HG03460 (cell line): ENCODE data around the gene MDK.

Source experiments
- ATAC-seq: cut with Tn5 transposase; IDR thresholded peaks from one replicate; pipeline ENCODE4 v1.9.1; 2021; ENCODE audit not compliant: unreplicated experiment

Gene MDK

DNA sequence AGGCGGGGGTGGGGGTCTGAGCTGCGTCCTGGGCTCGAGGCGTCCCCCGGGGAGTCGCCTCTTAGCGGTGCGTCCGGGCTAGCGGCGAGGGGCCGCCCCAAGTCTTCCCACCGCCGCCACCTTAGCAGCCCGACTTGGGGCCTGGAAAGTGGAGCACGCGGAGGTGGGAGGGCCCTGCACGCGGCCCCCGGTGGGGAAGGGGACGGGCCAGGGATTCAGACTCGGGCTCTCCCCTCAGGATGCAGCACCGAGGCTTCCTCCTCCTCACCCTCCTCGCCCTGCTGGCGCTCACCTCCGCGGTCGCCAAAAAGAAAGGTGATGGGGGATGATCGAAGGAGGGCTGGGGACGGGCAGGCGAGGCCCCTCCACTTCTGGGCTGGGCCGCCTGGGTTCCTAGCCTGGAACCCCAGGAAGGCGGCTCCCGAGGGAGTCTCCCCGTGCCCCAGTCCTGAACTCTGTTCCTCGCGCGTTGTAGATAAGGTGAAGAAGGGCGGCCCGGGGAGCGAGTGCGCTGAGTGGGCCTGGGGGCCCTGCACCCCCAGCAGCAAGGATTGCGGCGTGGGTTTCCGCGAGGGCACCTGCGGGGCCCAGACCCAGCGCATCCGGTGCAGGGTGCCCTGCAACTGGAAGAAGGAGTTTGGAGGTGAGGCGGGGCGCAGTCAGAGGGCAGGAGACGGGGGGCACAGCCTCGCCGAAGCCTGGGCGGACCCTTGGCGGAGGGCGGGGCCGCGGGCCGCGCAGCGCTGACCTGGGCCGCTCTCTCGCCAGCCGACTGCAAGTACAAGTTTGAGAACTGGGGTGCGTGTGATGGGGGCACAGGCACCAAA is 563 bp downstream of the MDK start:
- no peak for ATAC-seq

- ATAC-seq: no peak
These were observed 1.4 kb downstream of the MDK start for GRCh38 chr11:46382646-46383403.

DNA sequence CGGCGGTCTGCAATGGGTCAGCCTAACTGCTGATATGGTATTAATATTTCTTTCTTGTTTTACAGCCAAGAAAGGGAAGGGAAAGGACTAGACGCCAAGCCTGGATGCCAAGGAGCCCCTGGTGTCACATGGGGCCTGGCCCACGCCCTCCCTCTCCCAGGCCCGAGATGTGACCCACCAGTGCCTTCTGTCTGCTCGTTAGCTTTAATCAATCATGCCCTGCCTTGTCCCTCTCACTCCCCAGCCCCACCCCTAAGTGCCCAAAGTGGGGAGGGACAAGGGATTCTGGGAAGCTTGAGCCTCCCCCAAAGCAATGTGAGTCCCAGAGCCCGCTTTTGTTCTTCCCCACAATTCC is 1.9 kb downstream of the MDK start:
- no peak for ATAC-seq

DNA sequence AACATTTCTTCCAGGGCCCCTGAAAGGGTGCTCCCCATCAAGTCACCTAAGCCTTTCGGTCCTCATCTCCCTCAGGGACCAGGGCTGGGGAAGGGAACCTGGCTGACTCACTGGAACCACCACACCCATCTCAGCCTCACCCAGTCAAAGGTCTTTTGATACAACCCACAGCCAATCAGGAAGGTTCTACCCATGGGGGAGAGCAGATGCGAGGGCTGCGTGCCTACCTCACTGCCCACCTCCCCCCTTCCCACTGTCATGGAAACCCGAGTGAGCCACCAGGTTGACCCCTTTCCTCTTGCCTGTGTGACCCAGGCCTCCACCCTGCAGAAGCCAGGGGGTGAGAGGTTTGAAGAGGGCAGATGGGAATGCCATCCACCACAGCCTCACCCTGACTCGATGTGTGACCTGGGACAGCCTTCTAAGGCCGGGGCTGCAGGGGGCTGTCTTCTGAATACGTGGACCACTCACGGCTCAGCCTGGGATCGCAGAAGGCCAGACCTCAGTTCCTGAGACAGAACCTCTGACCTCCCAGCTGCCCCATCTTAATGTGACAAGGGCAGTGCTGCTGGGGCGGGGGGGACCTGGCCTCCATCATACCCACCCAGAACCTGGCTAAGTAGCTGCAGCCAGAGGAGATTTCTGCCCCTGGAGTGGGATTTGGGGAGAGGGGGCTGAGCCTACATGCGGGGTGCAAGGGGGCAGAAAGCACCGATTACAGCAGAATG is 2.7 kb downstream of the MDK start:
- ATAC-seq: no peak

DNA sequence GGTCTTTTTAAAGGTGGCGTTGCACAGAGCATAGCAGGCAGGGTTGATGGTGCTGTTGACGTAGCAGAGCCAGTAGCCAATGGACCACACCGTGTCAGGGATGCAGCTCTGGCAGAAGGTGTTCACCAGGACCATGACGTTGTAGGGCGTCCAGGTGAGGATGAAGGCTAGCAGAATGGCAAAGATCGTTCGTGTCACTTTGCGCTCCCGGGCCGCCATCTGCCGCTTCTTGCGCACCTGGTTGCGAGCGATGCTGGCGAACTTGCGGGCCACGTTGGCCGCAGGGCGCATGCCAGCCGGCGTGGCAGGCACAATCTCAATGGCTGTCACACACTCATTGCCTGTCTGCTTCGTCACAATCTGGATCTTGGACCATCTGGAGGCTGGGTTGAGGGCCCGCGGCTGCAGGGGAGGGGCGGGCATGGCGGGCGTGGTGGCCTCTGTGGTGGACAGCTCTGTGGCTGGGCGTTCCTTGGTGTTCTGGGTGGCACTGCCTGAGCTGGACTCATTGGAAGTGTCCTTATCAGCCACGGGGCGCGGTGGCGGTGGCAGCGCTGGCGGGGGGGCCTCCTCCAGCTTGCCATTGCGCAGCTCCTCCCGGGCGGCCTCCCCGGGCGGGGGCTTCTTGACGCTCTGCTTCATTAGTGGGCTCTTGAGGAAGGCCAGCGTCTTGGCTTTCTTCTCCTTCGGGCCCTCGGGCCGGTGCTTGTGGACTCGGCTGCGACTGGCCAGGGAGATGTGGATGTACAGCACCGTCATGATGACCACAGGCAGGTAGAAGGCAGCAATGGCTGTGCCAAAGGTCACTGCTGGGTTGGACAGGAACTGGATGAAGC is 3.9 kb downstream of the MDK start:
- ATAC-seq: no peak

- ATAC-seq: no peak
These were observed 4.6 kb downstream of the MDK start for GRCh38 chr11:46386005-46386578.

GRCh38 chr11:46386674-46387073 is 5.2 kb downstream of the MDK start:
- ATAC-seq: no peak

- ATAC-seq: no peak
These were observed 6.0 kb downstream of the MDK start for GRCh38 chr11:46387456-46387855.

GRCh38 chr11:46387919-46388618 is 6.6 kb downstream of the MDK start:
- no peak for ATAC-seq

- ATAC-seq: no peak
These were observed 7.4 kb downstream of the MDK start for GRCh38 chr11:46388619-46389449.

DNA sequence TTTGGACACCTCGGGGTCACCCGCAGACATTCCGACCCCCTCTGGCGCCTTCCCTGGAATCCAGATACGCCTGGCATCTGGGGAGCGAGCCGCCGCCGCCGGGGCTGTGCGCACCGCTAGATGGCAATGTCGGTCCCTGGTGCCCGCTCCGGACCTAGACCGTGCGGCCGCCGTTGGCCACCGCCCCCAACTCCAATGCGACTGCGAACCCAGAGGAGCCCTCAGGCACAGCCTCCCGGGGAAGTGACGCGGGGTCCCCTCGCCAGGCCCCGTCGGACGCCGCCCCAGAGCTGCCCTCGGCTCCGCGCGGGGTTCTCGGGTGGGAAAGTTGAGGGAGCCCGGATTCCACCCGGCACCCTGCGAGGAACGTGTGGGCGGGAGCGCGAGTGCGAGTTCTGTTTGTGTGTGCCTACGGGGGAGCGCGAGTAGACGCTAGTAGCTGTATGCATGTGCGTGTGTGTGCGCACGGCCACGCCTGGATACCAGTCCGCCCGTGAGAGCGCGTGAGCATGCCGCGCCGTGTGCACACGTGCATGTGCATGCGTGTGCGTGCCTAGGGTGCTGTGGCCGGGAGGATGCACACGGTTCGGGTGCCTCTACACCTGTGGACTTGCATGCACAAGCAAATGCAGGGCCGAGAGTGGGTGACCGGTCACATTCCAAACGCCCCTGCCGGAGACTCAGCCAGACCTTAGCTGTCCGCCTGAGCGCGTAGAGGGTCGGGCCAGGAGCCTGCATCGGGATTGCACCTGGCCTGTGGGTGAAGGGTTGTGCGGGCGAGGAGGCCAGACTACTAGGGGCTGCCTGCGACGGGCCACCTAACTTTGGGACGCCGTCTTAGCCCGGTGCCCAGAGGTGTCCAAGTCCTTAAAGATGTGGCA is 8.2 kb downstream of the MDK start:
- ATAC-seq: no peak

GRCh38 chr11:46390331-46391171 is 9.1 kb downstream of the MDK start:
- no peak for ATAC-seq

DNA sequence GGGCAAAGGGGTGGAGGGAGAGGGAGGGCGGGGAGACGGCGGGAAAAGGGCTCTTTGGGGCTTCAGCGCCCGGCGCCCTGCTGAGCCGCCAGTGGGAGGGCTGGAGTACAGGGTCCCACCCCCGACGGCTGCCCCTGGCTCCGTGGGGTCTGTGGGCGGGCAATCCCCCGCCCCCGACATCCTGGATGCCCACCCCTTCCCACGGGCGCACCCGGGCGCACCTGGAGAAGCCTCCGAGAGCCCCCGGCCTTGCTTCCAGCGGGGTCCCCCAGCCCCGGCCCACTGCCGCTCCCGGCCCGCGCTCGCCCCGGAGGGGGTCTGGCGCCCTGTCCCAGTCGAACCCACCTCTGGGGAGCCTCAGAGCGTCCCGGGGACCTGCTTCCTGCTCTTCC is 9.7 kb downstream of the MDK start:
- no peak for ATAC-seq

DNA sequence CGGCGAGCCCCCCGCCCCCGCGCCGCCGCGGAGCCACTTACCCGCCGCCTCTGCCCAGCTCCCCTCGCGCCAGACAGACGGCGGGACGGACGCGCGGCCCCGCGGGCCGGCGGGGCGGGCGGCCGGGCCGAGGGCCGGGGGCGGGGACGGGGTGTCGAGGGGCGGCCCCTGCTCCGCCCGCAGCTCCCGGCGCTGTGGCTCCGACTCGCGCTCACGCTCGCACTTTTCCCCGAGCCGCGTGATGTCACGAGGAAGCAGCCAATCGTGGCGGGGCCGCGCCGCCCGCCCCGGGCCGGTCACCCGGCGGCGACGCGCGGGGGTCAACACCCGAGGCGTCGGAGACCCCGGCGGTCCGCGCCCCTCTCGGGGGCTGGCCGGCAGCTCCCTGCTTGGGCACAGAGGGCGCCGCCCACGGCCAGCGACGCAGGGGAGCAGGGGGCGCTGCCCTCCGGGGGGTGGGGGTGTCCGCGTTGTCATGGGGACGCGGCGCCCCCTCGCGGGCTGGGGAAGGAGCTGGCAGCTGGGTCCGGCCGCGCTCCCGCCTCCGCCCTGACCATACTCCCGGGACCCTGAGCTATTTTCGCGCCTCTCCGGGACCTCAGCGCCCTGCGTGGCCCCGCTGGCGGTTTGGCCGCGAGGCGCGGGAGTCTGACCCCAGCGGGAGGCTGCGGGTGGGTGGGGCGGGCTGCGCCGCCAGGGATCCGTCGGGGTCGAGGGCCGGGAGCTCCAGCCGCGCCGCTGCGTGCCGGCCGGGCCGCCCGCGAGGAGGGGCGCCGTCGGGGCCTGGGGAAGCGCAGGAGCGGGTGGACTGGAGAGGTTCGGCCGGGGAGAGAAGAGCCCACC is 10.3 kb downstream of the MDK start, which contains the start of gene CHRM4:
Gene CHRM4, minus strand, starts transcription at position 199 of the 843 bp plus-strand sequence. CDS start 5,219 bp downstream, outside the sequence.
- ATAC-seq: no peak

DNA sequence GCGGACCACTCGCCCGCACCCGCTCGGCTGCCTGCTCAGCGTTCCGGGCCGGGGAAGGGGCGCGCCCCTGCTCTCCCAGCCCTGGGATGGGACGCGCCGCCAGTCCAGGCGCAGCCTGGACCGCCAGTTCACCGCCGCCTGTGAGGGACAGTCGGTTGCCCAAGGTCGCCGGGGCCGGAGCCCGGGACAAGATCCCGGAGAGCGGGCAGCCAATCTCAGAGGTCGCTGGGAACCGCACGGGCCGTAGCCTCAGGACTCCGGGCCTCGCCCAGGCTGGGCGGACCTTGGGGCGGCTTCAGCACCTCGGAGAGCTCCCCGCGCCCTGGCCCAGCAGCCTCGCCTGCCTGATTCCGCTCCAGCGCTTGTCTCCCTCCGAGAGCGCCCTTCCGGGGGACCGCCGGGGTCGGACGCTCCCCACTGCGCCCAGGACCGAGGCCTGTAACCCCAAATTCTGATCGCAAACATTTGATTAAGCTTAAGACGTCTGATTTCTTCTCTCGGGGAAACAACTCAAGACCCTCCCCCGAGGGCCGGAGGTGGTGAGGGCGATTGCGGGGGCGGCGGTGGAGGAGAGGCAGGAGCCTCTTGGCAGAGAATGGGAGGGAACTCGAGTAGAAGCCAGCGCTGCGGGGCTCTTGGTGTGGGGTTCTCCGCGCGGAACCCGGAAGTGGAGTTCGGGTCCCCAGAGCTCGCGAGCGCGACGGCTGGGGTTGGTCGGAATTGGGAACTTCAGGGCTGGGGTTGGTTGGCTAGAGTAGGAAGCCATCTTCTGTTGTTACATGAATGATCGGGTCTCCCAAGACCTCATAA is 11.2 kb downstream of the MDK start:
- ATAC-seq: peak; percentile 64
